Activated CD4-positive, alpha-beta T cell treated with anti-CD3 and anti-CD28 coated beads for 1 hour (primary cell): ENCODE data around the gene CAMKMT.

Experiments
- DNase-seq: peaks from one replicate; pipeline ENCODE4 v3.0.0-alpha.2; 2020

The CAMKMT gene

GRCh38 chr2:44612276-44612675, 250.5 kb downstream of the CAMKMT start:
- DNase-seq: no peak

GRCh38 chr2:44614940-44615339, 253.2 kb downstream of the CAMKMT start:
- no peak for DNase-seq

- no peak for DNase-seq
Measured at GRCh38 chr2:44615950-44616518, 254.3 kb downstream of the CAMKMT start.

- no peak for DNase-seq
Measured at GRCh38 chr2:44616667-44617155, 255.0 kb downstream of the CAMKMT start.

GRCh38 chr2:44618251-44619023, 256.7 kb downstream of the CAMKMT start:
- DNase-seq: no peak

GRCh38 chr2:44620189-44620990, 258.6 kb downstream of the CAMKMT start:
- DNase-seq: no peak

GRCh38 chr2:44623622-44624351, 262.0 kb downstream of the CAMKMT start:
- no peak for DNase-seq

GRCh38 chr2:44628297-44628696, 266.6 kb downstream of the CAMKMT start:
- no peak for DNase-seq

GRCh38 chr2:44632931-44633689, 271.4 kb downstream of the CAMKMT start:
- DNase-seq: no peak

GRCh38 chr2:44635725-44636124, 274.0 kb downstream of the CAMKMT start:
- DNase-seq: no peak

GRCh38 chr2:44638649-44639048, 276.9 kb downstream of the CAMKMT start:
- no peak for DNase-seq

GRCh38 chr2:44639399-44639798, 277.7 kb downstream of the CAMKMT start:
- DNase-seq: no peak

GRCh38 chr2:44642123-44642857, 280.5 kb downstream of the CAMKMT start:
- no peak for DNase-seq

- no peak for DNase-seq
Measured at GRCh38 chr2:44645937-44646336, 284.2 kb downstream of the CAMKMT start.

GRCh38 chr2:44649381-44649780, 287.6 kb downstream of the CAMKMT start:
- no peak for DNase-seq

GRCh38 chr2:44650796-44651195, 289.0 kb downstream of the CAMKMT start:
- DNase-seq: no peak

GRCh38 chr2:44651974-44652373, 290.2 kb downstream of the CAMKMT start:
- no peak for DNase-seq

GRCh38 chr2:44652701-44653100, 291.0 kb downstream of the CAMKMT start:
- no peak for DNase-seq

- DNase-seq: no peak
Measured at GRCh38 chr2:44655401-44655864, 293.7 kb downstream of the CAMKMT start.

- DNase-seq: no peak
Measured at GRCh38 chr2:44656460-44656859, 294.7 kb downstream of the CAMKMT start.

GRCh38 chr2:44663471-44664073, 301.8 kb downstream of the CAMKMT start:
- no peak for DNase-seq
